Upper lobe of right lung (tissue), 1 donor: Measurements from ENCODE around the gene HOXB6. TPM values are rescaled to one million over a fixed set of nuclear protein-coding genes. Genes with fewer than 3 reads are reported as not detected.

ENCODE experiments used
- ATAC-seq: fragments of 200-7000 bp; cut with Tn5 transposase; one replicate; pipeline ENCODE4 v1.9.1; 2020; ENCODE audit warnings: mild to moderate bottlenecking, moderate library complexity
- DNase-seq: peaks from one replicate; pipeline ENCODE4 v3.0.0-alpha.2; 2020
- H3K27ac ChIP-seq: fragments of 200-600 bp; one replicate; pipeline ENCODE4 v1.8.0; 2022
- H3K27me3 ChIP-seq: fragments of 200-600 bp; one replicate; pipeline ENCODE4 v1.8.0; 2022; ENCODE audit warnings: mild to moderate bottlenecking
- H3K36me3 ChIP-seq: fragments of 200-600 bp; one replicate; pipeline ENCODE4 v1.8.0; 2022
- H3K4me1 ChIP-seq: fragments of 200-600 bp; one replicate; pipeline ENCODE4 v1.8.0; 2022
- H3K4me3 ChIP-seq: fragments of 200-600 bp; one replicate; pipeline ENCODE4 v1.8.0; 2022; ENCODE audit warnings: mild to moderate bottlenecking
- H3K9me3 ChIP-seq: fragments of 200-600 bp; one replicate; pipeline ENCODE4 v1.8.0; 2022
- intact Hi-C: fragments of 100-400 bp; cut with DNase I; formaldehyde crosslinking; loops from one replicate; pipeline ENCODE4 v1.11.0; 2022
- total RNA-seq: library from RNA; stranded (reverse); fragmentation: NEBNext Ultra II Directional; extraction: Animal tissue kit (Norgen Biotek cat#: 25700); gene quantifications from one replicate; pipeline ENCODE4 v1.2.1, GENCODE V29; 2021
- TF ChIP-seq, protein P1 (sequence below): fragments of 200-600 bp; IDR thresholded peaks from one replicate; pipeline ENCODE4 v1.8.0; 2022; ENCODE audit warnings: antibody characterized with exemption
- donor health status: DM: no; HTN: yes; CAD: no; lungs with severe emphysema.

Gene HOXB6
- total RNA-seq, 1 donor from 2014 or later, result 4.9 TPM

DNA sequence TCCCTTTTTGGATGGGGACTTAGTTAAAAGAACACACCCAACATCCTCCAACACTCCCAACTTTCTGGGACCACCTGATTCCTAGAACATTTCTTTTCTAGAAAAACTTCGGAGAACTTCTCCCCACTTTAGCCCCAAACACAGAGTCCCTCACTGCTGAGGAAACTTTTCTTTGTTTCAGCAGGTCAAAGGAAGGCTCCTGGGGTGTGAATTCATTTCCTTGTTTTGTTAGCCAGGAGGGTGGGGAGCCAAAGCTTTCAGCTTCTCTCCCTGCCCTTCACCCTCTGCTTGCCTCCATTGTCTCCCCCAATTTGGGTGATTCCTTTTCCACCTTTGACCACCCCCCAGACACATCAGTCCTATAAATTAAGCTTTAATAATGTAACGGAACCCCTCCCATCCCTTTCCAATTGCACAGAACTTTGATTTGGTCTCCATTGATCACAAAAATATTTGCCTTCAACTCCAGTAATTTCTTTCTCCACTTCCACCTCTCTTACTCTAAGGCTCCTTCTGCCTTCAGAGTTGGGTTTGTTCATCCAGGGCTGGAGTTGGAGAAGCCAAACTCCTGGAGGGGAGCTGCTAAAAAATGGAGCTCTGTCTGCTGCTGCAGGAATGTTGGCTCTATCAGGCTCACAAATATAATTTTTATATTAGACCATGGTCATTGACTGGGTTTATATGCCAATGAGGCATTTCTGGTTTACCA lies 37.0 kb downstream of the HOXB6 start:
- TF ChIP-seq, protein P1, sequence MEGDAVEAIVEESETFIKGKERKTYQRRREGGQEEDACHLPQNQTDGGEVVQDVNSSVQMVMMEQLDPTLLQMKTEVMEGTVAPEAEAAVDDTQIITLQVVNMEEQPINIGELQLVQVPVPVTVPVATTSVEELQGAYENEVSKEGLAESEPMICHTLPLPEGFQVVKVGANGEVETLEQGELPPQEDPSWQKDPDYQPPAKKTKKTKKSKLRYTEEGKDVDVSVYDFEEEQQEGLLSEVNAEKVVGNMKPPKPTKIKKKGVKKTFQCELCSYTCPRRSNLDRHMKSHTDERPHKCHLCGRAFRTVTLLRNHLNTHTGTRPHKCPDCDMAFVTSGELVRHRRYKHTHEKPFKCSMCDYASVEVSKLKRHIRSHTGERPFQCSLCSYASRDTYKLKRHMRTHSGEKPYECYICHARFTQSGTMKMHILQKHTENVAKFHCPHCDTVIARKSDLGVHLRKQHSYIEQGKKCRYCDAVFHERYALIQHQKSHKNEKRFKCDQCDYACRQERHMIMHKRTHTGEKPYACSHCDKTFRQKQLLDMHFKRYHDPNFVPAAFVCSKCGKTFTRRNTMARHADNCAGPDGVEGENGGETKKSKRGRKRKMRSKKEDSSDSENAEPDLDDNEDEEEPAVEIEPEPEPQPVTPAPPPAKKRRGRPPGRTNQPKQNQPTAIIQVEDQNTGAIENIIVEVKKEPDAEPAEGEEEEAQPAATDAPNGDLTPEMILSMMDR, result no peak
- Histone ChIP-seq H3K27ac (peak overlapping the region; percentile 11), H3K9me3 (no peaks in the 10 kb centered on the region), H3K27me3 (peaks cover 61% of the 10 kb centered on the region), H3K4me1 (peaks cover 24% of the 10 kb centered on the region), H3K36me3 (no peaks in the 10 kb centered on the region), H3K4me3 (peak overlapping the region; percentile 39)
- ATAC-seq, result no peak
- DNase-seq, result no peak
- intact Hi-C loops, result no loop called here

- peaks cover 62% of the 10 kb centered on the region for H3K27me3 ChIP-seq
- TF ChIP-seq, protein P1, result no peak
- H3K4me3 ChIP-seq, result no peak overlapping the region
- peaks cover 18% of the 10 kb centered on the region for H3K4me1 ChIP-seq
- peak overlapping the region; percentile 9 for H3K27ac ChIP-seq
- no peaks in the 10 kb centered on the region for H3K36me3 ChIP-seq
- H3K9me3 ChIP-seq, result no peaks in the 10 kb centered on the region
- intact Hi-C loops, result no loop called here
- ATAC-seq, result no peak
- DNase-seq, result no peak
Measured at GRCh38 chr17:48567209-48567608, 37.6 kb downstream of the HOXB6 start.

DNA sequence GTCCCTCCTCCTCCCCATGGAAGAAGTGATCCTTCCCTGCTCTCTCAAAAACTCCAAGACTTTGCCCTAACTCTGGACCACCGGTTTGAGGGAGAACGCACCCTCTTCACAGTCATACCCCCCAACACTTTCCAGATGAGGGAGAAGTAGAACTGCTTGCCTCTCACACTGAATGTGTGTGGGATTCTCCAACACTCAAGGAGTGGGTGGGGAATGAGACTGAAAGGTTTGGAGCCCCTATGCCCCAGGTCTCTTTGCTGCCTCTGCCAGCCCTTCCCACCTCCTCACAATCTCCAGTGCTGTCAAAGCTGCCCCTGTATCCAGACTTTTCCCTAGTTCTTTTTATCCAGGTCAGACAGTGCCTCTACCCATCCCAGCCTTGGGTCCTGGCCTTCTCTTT lies 38.1 kb downstream of the HOXB6 start:
- Histone ChIP-seq H3K4me1 (peaks cover 17% of the 10 kb centered on the region), H3K27ac (peak overlapping the region; percentile 9), H3K4me3 (no peak overlapping the region), H3K27me3 (peaks cover 60% of the 10 kb centered on the region), H3K36me3 (no peaks in the 10 kb centered on the region), H3K9me3 (no peaks in the 10 kb centered on the region)
- no peak for ATAC-seq
- intact Hi-C loops, result no loop called here
- TF ChIP-seq, protein P1, result no peak
- no peak for DNase-seq

- no peaks in the 10 kb centered on the region for H3K36me3 ChIP-seq
- H3K4me1 ChIP-seq, result peaks cover 17% of the 10 kb centered on the region
- no peaks in the 10 kb centered on the region for H3K9me3 ChIP-seq
- peaks cover 55% of the 10 kb centered on the region for H3K27me3 ChIP-seq
- intact Hi-C loops, result no loop called here
- no peak for DNase-seq
- H3K27ac ChIP-seq, result no peak overlapping the region
- ATAC-seq, result no peak
- TF ChIP-seq, protein P1, result no peak
- H3K4me3 ChIP-seq, result no peak overlapping the region
Measured at GRCh38 chr17:48565925-48566710, 38.7 kb downstream of the HOXB6 start.

DNA sequence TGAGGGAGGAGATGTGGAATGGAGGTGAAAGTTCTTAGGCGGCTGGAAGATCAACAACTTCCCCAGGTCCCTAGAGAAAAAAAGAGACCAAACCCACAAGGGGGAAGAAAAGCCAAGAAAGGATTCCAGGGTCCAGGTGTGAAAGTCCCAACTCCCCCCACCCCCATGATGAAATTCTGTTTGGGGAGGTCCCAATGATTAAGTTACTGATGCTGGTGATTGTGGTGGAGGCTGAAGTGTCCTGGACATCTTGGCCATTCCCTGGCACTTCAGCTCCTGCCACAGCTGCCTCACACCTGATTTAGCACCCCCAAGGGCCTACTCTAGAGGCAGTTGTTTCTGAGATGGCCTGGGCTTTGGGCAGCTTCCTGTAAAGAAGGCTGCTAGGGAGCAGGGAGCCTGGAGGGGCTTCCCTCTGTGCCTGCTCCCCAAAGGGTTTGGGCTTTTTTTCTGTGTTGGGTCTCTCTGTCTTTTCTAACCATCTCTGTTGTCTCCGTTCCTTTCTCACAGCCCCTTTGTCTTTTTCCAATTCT lies 39.7 kb downstream of the HOXB6 start:
- intact Hi-C loops, result no loop called here
- ATAC-seq, result no peak
- Histone ChIP-seq H3K9me3 (no peaks in the 10 kb centered on the region), H3K36me3 (no peaks in the 10 kb centered on the region), H3K27ac (peak overlapping the region; percentile 59), H3K4me1 (peaks cover 17% of the 10 kb centered on the region), H3K27me3 (peaks cover 49% of the 10 kb centered on the region), H3K4me3 (peak overlapping the region; percentile 35)
- TF ChIP-seq, protein P1, result no peak
- DNase-seq, result no peak
